ENCODE results near the gene FAR2.
"Not testable (repeated sequence)": the region's sequence is repeated elsewhere in the genome, so short reads cannot be mapped to it uniquely, and the experiment has no call there.

FAR2 gene

GRCh38 chr12:29286081-29286790 is 137.2 kb downstream of the FAR2 start:
- DNase-seq = no peak

- DNase-seq = no peak
These were observed 138.5 kb downstream of the FAR2 start for GRCh38 chr12:29287622-29288021.

- DNase-seq = no peak
These were observed 139.0 kb downstream of the FAR2 start for GRCh38 chr12:29288031-29288430.

- not testable (repeated sequence) for DNase-seq
These were observed 141.4 kb downstream of the FAR2 start for GRCh38 chr12:29290475-29290874.

- DNase-seq = no peak
These were observed 142.1 kb downstream of the FAR2 start for GRCh38 chr12:29291226-29291625.

GRCh38 chr12:29299633-29300032 is 150.6 kb downstream of the FAR2 start:
- no peak for DNase-seq

GRCh38 chr12:29301114-29301513 is 152.0 kb downstream of the FAR2 start:
- no peak for DNase-seq

GRCh38 chr12:29304388-29304787 is 155.3 kb downstream of the FAR2 start:
- DNase-seq = no peak

GRCh38 chr12:29306266-29306665 is 157.2 kb downstream of the FAR2 start:
- DNase-seq = no peak

- DNase-seq = no peak
These were observed 157.6 kb downstream of the FAR2 start for GRCh38 chr12:29306682-29307081.

- no peak for DNase-seq
These were observed 160.3 kb downstream of the FAR2 start for GRCh38 chr12:29309320-29309902.

- DNase-seq = no peak
These were observed 161.8 kb downstream of the FAR2 start for GRCh38 chr12:29310899-29311298.

GRCh38 chr12:29314416-29314815 is 165.3 kb downstream of the FAR2 start:
- no peak for DNase-seq

- no peak for DNase-seq
These were observed 167.7 kb downstream of the FAR2 start for GRCh38 chr12:29316752-29317151.

GRCh38 chr12:29317556-29318363 is 168.7 kb downstream of the FAR2 start:
- DNase-seq = peak; percentile 58

- DNase-seq = no peak
These were observed 171.4 kb downstream of the FAR2 start for GRCh38 chr12:29320295-29321085.

GRCh38 chr12:29322157-29322556 is 173.1 kb downstream of the FAR2 start:
- no peak for DNase-seq

GRCh38 chr12:29329411-29329810 is 180.3 kb downstream of the FAR2 start:
- no peak for DNase-seq

- DNase-seq = no peak
These were observed 184.1 kb downstream of the FAR2 start for GRCh38 chr12:29333178-29333577.

GRCh38 chr12:29334937-29335336 is 185.9 kb downstream of the FAR2 start:
- no peak for DNase-seq

GRCh38 chr12:29337325-29337724 is 188.2 kb downstream of the FAR2 start:
- no peak for DNase-seq

GRCh38 chr12:29343022-29343799 is 194.1 kb downstream of the FAR2 start:
- DNase-seq = no peak
